ENCODE data around the gene DDR2.

- TF ChIP-seq, protein P1, sequence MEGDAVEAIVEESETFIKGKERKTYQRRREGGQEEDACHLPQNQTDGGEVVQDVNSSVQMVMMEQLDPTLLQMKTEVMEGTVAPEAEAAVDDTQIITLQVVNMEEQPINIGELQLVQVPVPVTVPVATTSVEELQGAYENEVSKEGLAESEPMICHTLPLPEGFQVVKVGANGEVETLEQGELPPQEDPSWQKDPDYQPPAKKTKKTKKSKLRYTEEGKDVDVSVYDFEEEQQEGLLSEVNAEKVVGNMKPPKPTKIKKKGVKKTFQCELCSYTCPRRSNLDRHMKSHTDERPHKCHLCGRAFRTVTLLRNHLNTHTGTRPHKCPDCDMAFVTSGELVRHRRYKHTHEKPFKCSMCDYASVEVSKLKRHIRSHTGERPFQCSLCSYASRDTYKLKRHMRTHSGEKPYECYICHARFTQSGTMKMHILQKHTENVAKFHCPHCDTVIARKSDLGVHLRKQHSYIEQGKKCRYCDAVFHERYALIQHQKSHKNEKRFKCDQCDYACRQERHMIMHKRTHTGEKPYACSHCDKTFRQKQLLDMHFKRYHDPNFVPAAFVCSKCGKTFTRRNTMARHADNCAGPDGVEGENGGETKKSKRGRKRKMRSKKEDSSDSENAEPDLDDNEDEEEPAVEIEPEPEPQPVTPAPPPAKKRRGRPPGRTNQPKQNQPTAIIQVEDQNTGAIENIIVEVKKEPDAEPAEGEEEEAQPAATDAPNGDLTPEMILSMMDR (IDR thresholded peaks at IDR 0.05): no peak
- TF ChIP-seq EP300 (IDR thresholded peaks at IDR 0.05): no peak
These were observed 8.8 kb downstream of the DDR2 start for GRCh38 chr1:162641114-162641513.
